NCI-H446 (cell line): ENCODE results near the gene CNN1.
A peak's percentile ranks its signal among the peaks of the same experiment; 100 is the strongest.
"Not testable (repeated sequence)": the region's sequence is repeated elsewhere in the genome, so short reads cannot be mapped to it uniquely, and the experiment has no call there.

Experiments
- DNase-seq, 2 experiments: peaks; one replicate each; lab custom pipeline; 2025; lab: John Stamatoyannopoulos, UW

CNN1 gene

GRCh38 chr19:11534538-11534937 is 4.1 kb upstream of the CNN1 start:
- DNase-seq, result no peak

GRCh38 chr19:11534948-11535347 is 3.7 kb upstream of the CNN1 start:
- no peak for DNase-seq

DNA sequence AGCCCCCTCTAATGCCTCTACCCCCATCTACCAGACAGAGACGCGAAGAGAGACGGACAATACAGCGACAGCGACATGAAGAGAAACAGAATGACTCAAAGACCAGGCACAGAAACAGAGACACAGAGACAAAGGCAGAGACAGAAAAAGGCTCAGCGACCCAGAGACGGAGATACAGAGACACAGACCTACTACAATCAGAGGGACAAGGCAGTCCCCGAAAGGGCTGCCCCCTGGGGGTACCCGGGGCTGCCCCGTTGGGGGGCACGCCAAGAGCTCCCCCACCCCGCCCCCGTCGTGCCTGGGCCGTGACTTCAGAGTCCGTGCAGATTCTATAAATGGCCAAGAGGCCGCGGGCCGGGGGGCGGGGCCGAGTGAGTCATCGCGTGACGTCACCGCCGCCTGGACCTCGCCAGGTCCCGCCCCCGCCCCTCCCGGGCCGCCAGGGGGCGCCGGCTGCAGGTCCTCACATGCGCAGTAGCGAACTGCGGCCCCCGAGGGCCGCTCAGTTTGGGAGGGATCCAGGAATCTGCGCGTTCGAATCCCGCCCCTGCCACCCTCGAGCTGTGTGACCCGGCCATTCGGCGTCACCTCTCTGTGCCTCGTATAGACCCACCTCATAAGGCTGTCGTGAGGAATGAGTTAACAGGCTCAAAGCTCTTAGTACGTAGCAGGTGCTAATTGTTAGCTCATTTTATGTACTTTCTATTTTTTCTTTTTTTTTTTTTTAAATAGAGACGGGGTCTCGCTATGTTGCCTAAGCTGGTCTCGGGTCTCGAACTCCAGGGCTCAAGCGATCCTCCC is 2.7 kb upstream of the CNN1 start:
- peak; percentile 59 to 93 for DNase-seq

DNA sequence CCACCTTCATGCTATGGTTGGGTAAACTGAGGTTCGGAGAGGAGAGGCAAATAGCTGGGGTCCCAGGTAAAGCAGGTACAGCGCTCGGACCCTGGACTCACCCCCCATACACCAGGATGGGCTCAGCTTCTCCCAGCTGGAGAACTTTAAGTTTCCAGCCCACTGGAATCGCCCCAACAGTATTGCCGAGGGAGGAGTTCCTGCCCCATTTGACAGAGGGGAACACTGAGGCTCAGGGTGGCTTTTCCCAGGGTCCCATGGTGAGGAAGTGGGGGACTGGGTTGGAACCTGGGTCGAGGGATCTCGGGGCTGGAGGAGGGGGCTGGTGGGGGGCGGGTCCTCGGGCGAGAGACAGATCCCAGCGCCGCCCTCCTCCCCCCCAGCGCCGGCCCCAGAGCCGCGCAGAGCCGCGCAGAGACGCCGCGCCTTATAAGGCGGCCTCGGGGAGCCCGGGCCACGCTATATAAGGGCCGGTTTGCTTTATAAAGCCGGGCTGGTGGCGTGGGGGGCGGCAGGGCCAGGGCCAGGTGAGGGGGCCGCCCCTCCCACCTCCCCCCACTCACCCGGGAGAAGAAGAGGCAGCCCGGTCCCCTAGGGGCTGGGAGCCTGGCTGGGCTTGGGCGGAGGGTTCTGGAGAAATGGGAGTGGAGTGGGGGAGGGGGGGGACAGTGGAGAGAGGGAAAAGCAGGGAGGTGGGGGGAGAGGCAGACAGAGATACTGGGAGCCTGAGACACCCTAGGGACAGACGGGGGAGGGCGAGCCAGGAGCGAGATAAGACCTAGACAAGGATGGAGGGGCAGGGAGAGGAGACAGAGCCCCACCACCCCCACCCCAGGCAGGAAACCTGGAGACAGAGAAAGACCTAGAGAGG is 1.1 kb downstream of the CNN1 start:
- DNase-seq, result no peak

DNA sequence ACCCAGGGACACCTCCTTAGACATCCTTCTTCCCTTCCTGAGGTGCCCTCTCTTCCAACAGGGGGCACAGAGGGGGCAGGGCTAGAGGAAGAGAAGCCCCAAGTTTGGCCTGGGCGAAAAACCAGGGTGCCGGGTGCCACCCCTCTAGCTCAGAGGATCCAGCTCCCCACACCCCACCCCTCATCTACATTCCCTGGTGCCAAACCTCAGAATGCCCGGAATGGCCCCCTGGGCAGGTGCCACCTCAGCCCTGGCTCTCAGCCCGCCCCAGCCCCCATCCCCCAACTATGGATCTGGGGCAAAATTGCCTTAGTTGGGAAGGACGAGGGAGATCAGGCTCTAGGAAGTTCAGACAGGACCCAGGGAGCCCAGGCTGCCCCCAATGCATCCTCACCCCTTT is 2.0 kb downstream of the CNN1 start:
- no peak for DNase-seq

- DNase-seq, result no peak
These were observed 2.6 kb downstream of the CNN1 start for GRCh38 chr19:11541238-11541637.

DNA sequence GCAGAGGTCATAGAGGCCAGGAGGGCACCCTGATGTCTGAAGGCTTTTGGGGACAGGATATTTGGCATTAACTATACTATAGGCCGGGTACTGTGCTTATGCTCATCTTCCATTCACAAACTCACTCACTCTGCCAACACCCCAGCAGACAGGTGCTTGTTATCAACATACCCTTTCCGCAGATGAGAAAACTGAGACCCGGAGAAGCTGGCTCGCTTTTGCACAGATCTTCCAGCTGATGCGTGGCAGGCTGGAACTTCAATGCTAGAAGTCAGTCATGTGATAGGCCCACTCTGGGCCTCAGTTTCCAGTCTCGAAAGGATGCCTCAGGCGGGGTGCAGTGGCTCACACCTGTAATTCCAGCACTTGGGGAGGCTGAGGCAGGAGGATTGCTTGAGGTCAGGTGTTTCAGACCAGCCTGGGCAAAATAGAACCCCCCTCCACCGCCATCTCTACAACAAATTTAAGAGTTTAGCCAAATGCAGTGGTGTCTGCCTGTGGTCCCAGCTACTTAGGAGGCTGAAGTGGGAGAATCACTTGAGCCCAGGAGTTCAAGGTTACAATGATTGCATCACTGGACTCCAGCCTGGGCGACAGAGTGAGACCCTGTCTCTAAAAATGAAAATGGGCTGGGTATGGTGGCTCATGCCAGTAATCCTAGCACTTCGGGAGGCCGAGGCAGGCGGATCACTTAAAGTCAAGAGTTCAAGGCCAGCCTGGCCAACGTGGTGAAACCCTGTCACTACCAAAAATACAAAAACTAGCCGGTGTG is 9.5 kb downstream of the CNN1 start:
- no peak for DNase-seq

GRCh38 chr19:11549386-11549953 is 10.8 kb downstream of the CNN1 start:
- no peak for DNase-seq

DNA sequence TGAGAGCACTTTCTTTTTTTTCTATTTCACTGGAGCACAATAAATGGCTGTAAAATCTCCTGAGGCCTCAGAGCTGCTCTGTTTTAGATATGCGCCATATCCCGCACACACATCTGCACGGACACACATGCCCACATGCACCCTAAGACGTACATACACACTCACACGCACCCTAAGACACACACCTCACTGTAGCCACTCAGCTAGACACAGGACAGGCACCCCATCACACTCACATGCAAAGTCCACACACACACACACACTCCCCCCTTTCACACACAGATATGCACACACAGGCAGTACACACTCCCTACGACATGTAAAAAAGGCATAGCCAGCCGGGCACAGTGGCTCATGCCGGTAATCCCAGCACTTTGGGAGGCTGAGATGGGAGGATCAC is 11.6 kb downstream of the CNN1 start:
- DNase-seq, result no peak

GRCh38 chr19:11551603-11552235 is 13.1 kb downstream of the CNN1 start:
- DNase-seq, result no peak

DNA sequence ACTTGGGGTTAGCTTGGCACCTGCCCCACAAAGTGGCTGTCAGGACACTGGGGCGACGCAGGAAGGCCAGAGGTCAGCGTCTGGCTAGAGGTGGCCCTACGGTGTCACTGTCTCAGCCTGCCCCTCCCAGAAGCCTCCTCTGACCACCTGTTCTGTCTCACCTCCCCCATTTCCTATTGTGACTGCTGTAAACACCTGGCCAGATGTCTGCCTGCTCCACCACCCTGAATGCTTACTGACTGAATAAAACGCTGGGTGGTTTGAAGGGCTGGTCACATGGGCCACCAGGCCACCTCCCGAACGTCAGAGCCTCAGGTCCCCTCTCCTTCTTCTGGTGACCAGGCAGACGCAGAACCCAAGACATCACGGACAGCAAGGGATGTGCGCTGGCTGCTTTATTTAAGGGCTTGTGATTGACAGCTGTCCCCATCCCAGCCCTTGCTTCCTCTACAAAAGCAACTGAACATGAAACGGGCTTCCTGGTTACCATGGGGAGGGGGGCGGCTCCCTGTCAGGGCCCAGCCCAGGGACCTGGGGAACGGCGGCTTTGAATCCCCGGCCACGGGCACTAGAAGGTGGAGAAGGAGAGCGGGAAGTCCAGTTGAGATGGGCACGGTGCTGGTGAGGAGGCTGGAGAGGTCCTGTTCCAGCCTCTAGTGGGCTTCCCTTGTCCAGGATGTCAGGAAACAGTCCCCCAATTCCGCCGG is 14.2 kb downstream of the CNN1 start:
- no peak for DNase-seq

DNA sequence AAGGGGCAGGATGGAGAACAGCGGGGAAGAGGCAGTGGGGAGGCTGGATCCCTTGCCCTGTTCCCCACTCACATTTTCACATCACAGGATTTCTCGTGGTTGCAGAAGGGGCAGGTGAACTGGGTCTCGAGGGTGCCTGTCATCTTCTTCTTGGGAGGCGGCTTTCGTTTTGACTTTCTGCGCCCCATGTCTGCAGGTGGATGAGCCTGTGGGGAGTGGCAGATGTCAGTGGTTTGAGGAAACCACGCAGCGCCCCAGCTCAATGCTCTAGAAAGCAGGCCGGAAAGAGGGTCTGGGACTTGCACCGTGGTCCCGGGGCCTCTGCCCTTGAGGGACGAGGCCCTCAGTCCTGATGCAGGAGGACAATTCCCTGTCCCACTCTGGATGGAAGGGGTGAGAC is 15.5 kb downstream of the CNN1 start:
- DNase-seq, result no peak

DNA sequence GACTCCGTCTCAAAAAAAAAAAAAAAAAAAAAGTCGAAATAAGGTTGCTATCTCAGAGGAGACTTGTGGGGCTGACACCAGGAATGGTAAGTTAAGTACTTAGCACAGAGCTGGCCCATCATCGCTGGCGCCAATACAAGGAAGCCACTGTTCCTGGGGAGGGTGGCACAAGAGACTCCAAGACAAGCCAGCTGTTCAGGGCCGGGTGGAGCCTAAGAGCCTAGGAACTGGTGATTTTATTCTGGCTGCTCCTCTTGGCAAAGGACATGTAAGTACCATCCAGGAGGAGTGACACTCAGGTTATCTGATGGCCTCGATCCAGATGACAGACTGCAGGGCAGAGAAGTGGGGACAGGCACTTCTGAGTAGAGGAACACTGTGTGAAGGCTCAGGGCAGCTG is 16.6 kb downstream of the CNN1 start:
- DNase-seq, result no peak

DNA sequence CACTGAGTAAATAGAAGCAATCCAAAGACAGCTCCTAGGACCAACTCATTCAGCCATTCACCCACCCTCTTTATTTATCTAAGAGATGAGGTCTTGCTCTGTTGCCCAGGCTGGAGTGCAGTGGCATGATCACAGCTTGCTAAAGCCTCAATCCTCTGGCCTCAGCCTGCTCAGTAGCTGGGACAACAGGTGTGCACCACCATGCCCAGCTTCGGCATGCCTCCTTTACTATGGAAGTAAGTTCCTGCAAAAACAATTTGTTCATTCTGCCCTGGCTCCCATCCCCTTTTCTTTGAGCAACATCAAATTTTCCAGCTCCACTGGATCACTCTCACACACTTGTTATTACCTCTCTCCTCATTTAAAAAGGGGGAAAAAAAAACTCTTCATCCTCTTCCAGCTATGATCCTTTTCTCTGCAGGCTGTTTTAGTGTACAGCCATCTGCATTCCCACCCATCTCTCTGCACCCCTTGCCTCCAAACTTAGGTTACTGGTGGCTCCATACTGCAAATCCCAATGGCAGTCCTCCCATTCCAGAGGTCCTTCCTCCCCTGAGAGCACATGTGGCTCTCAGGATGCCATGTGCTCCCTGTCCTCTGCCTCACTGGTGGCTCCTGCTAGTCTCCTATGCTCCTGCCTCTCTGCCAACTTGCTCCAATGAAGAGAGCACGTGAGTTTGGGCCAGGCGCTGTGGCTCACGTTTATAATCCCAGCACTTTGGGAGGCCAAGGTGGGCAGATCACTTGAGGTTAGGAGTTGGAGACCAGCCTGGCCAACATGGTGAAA is 18.2 kb downstream of the CNN1 start:
- no peak for DNase-seq

DNA sequence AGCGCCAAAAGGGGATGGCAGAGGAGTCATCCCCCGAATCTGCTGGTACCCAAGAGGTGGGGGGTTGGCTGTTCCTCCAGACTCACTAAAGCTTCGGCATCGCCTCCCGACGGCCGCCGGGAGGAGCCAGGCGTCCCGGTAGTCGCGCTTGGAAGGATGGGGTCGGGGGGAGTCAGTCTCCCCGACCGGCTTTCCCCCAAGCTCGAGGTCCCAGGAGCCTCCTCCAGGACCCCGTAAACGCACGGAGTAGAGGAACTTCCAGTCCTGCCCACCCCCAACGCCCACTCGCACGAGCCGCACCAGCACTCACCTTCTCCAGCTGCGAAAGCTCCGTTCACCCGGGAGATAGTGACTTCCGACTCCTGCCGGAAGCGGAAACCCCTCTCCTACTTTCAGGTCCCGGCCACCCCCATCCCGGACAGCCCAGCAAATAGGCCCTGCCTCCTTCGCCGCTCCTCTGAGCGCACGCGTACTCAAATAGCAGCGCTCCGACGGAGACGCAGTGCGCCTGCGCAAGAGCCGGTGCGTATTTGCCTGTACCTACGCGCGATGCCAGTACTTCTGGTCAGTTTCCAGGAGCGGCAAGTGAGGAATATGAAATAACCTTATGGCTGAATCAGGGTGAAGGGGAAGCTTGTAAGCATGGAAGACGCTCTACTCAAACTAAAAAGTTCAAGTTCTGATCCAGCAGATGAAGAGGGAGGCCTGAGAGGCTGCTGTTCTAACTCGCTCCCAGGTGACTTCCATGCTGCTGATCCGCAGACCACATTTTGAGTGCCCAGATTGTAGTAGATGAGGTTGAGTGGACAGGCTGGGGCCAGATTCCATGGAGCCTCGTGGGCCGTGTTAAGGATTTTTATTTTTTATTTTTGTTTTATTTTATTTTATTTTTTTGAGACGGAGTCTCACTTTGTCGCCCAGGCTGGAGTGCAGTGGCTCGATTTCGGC is 20.5 kb downstream of the CNN1 start, which contains the start of gene ELOF1:
ELOF1 (minus strand) TSS at position 350 of the 948 bp plus-strand sequence. CDS start 4,883 bp downstream, outside the sequence.
- DNase-seq, result peak; percentile 98 to 99

GRCh38 chr19:11560404-11561051 is 21.9 kb downstream of the CNN1 start:
- DNase-seq, result peak; percentile 61 to 85

DNA sequence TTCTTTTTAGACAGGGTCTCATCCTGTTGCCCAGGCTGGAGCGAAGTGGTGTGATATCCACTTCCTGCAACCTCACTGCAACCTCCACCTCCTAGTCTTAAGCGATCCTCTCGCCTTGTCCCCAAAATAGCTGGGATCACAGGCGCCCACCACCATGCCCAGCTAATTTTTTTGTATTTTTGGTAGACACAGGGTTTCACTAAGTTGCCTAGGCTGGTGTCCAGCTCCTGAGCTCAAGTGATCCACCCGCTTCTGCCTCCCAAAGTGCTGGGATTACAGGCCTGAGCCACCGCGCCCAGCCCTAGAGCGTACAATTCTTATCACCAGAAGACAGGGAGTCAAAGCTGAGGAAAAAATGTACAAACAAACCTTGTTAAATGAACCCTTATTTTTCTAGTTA is 24.9 kb downstream of the CNN1 start:
- no peak for DNase-seq

- DNase-seq, result not testable (repeated sequence)
These were observed 25.6 kb downstream of the CNN1 start for GRCh38 chr19:11564082-11564807.
